Ishikawa (cell line): Measurements from ENCODE around the gene SFXN2.

Experiments
- CEBPB ChIP-seq: IDR thresholded peaks from 2 replicates; pipeline ENCODE4 v1.6.1; 2012
- CREB1 ChIP-seq: IDR thresholded peaks from 2 replicates; pipeline ENCODE4 v1.6.1; 2012; ENCODE audit warnings: low read depth
- EGR1 ChIP-seq: IDR thresholded peaks from 2 replicates; pipeline ENCODE4 v1.6.1; 2012
- EP300 ChIP-seq: IDR thresholded peaks from 2 replicates; pipeline ENCODE4 v1.6.1; 2012; ENCODE audit warnings: borderline replicate concordance
- FOXM1 ChIP-seq: IDR thresholded peaks from 2 replicates; pipeline ENCODE4 v1.6.1; 2012; ENCODE audit warnings: low read depth, borderline replicate concordance
- RAD21 ChIP-seq: IDR thresholded peaks from 2 replicates; pipeline ENCODE4 v1.6.1; 2012; ENCODE audit warnings: low read depth
- REST ChIP-seq: IDR thresholded peaks from 2 replicates; pipeline ENCODE4 v1.6.1; 2012; ENCODE audit warnings: low read depth, mild to moderate bottlenecking
- TAF1 ChIP-seq: IDR thresholded peaks from 2 replicates; pipeline ENCODE4 v1.6.1; 2012; ENCODE audit warnings: low read depth, mild to moderate bottlenecking
- TCF12 ChIP-seq: IDR thresholded peaks from 2 replicates; pipeline ENCODE4 v1.6.1; 2012; ENCODE audit warnings: low read depth
- TEAD4 ChIP-seq: IDR thresholded peaks from 2 replicates; pipeline ENCODE4 v1.6.1; 2012
- USF1 ChIP-seq: IDR thresholded peaks from 2 replicates; pipeline ENCODE4 v1.6.1; 2012
- YY1 ChIP-seq: IDR thresholded peaks from 2 replicates; pipeline ENCODE4 v1.6.1; 2012; ENCODE audit warnings: low read depth
- ZBTB7A ChIP-seq: IDR thresholded peaks from 2 replicates; pipeline ENCODE4 v1.6.1; 2012; ENCODE audit warnings: low read depth
- TF ChIP-seq, protein P1 (sequence below): IDR thresholded peaks from 2 replicates; pipeline ENCODE4 v1.6.1; 2012

DNA sequence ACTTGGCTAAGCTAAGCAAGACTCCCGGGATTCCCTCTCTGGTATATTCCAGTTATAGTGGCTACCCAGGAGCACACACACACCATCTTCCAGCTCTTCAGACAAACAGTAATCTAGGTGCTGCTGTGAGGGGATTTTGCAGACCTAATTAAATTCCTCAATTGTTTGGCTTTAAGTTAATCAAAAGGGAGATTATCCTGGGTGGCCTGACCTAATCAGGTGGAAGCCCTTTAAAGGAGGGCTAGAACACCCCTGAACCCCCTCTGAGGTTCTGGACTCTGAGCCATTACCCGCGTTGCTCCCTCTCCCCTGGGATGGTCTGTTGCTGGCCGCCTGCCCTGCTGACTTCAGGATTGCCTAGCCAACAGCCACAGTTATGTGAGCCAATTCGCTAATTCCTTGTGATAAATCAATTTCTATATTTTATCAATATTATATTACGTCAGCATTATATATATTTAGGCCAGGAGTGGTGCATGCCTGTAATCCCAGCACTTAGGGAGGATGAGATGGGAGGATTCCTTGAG lies 6.4 kb downstream of the SFXN2 start:
- TF ChIP-seq RAD21 (no peak), EGR1 (no peak), EP300 (no peak), TCF12 (no peak), FOXM1 (no peak), REST (no peak), TAF1 (no peak), CEBPB (no peak), YY1 (no peak), USF1 (no peak), ZBTB7A (no peak), CREB1 (no peak), TEAD4 (no peak)
- TF ChIP-seq, protein P1, sequence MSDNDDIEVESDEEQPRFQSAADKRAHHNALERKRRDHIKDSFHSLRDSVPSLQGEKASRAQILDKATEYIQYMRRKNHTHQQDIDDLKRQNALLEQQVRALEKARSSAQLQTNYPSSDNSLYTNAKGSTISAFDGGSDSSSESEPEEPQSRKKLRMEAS, result no peak
